WTC11 (cell line): ENCODE measurements around the gene FRMD4B. TPM values are rescaled to one million over a fixed set of nuclear protein-coding genes. Genes with fewer than 3 reads are reported as not detected.

Experiments used
- ATAC-seq: fragments of 200-7000 bp; cut with Tn5 transposase; 2 replicates; pipeline ENCODE4 v1.10.0; 2021; ENCODE audit warnings: mild to moderate bottlenecking, moderate library complexity
- CTCF ChIA-PET: fragments of 300-600 bp; sonication (Branson Sonifier 250); formaldehyde crosslinking; loops from one replicate; lab custom pipeline; 2021; ENCODE audit warnings: antibody characterized with exemption; lab: Charles Lee
- POLR2A ChIA-PET: fragments of 350-600 bp; sonication (Branson Sonifier 250); formaldehyde crosslinking; loops from one replicate; lab custom pipeline; 2021; ENCODE audit warnings: antibody characterized with exemption; lab: Charles Lee
- DNase-seq: peaks from one replicate; pipeline ENCODE4 v3.0.0; 2021; ENCODE audit warnings: low spot score
- H3K27ac Mint-ChIP-seq: 2 replicates; pipeline ENCODE4 v1.8.0; 2021; ENCODE audit warnings: mixed read lengths
- H3K27me3 Mint-ChIP-seq: 2 replicates; pipeline ENCODE4 v1.8.0; 2021; ENCODE audit warnings: low read depth, mild to moderate bottlenecking, moderate library complexity, mixed read lengths
- H3K36me3 Mint-ChIP-seq: 2 replicates; pipeline ENCODE4 v1.8.0; 2021; ENCODE audit warnings: mixed read lengths
- H3K4me1 Mint-ChIP-seq: 2 replicates; pipeline ENCODE4 v1.8.0; 2022; ENCODE audit warnings: mixed read lengths
- H3K4me3 Mint-ChIP-seq: 2 replicates; pipeline ENCODE4 v1.8.0; 2021; ENCODE audit warnings: mild to moderate bottlenecking, moderate library complexity, mixed read lengths
- H3K9me3 Mint-ChIP-seq: 2 replicates; pipeline ENCODE4 v1.8.0; 2021; ENCODE audit warnings: mixed read lengths
- AR ChIP-seq: fragments of 250-450 bp; sonication (Bioruptor Pico); IDR thresholded peaks from 2 replicates; pipeline ENCODE4 v1.9.0; 2021; ENCODE audit warnings: mild to moderate bottlenecking
- CREB1 ChIP-seq: sonication (generic); formaldehyde crosslinking; IDR thresholded peaks from 2 replicates; pipeline ENCODE4 v1.8.0; 2023; ENCODE audit warnings: mild to moderate bottlenecking, missing genetic modification reagents
- ESRRA ChIP-seq: sonication (generic); formaldehyde crosslinking; IDR thresholded peaks from 2 replicates; pipeline ENCODE4 v1.8.1; 2022; ENCODE audit warnings: mild to moderate bottlenecking, missing genetic modification reagents, borderline replicate concordance
- GRHL2 ChIP-seq: fragments of 250-450 bp; sonication (Bioruptor Pico); IDR thresholded peaks from 2 replicates; pipeline ENCODE4 v1.8.0; 2022; ENCODE audit warnings: mild to moderate bottlenecking, moderate library complexity; ENCODE audit not compliant: insufficient replicate concordance, severe bottlenecking
- GTF2I ChIP-seq: fragments of 250-450 bp; sonication (Bioruptor Pico); conservative IDR thresholded peaks from 2 replicates; pipeline ENCODE4 v1.4.0; 2021; ENCODE audit warnings: mild to moderate bottlenecking
- HMGXB4 ChIP-seq: sonication (generic); formaldehyde crosslinking; IDR thresholded peaks from 2 replicates; pipeline ENCODE4 v1.8.1; 2023; ENCODE audit warnings: mild to moderate bottlenecking, moderate library complexity, missing genetic modification reagents
- NFATC4 ChIP-seq: fragments of 250-450 bp; sonication (Bioruptor Pico); IDR thresholded peaks from 2 replicates; pipeline ENCODE4 v1.9.0; 2021; ENCODE audit warnings: mild to moderate bottlenecking
- NFE2L1 ChIP-seq: sonication (generic); formaldehyde crosslinking; IDR thresholded peaks from 2 replicates; pipeline ENCODE4 v1.8.1; 2023; ENCODE audit warnings: missing genetic modification reagents
- NFYB ChIP-seq: sonication (generic); formaldehyde crosslinking; conservative IDR thresholded peaks from 2 replicates; pipeline ENCODE4 v1.8.0; 2022; ENCODE audit warnings: low read depth, missing genetic modification reagents
- OVOL2 ChIP-seq: fragments of 250-450 bp; sonication (Bioruptor Pico); IDR thresholded peaks from 2 replicates; pipeline ENCODE4 v1.9.0; 2021; ENCODE audit warnings: mild to moderate bottlenecking, borderline replicate concordance
- RORB ChIP-seq: fragments of 250-450 bp; sonication (Bioruptor Pico); IDR thresholded peaks from 2 replicates; pipeline ENCODE4 v1.9.0; 2021; ENCODE audit warnings: mild to moderate bottlenecking
- SOX15 ChIP-seq: fragments of 250-450 bp; sonication (Bioruptor Pico); IDR thresholded peaks from 2 replicates; pipeline ENCODE4 v1.9.0; 2021; ENCODE audit warnings: mild to moderate bottlenecking
- TP53 ChIP-seq: sonication (generic); formaldehyde crosslinking; IDR thresholded peaks from 2 replicates; pipeline ENCODE4 v1.8.1; 2023; ENCODE audit warnings: mild to moderate bottlenecking, missing genetic modification reagents
- ZBTB43 ChIP-seq: sonication (generic); formaldehyde crosslinking; IDR thresholded peaks from 2 replicates; pipeline ENCODE4 v1.8.1; 2023; ENCODE audit warnings: mild to moderate bottlenecking, missing genetic modification reagents
- ZNF671 ChIP-seq: fragments of 250-450 bp; sonication (Bioruptor Pico); IDR thresholded peaks from 2 replicates; pipeline ENCODE4 v1.8.0; 2021; ENCODE audit warnings: mild to moderate bottlenecking
- total RNA-seq: library from RNA; stranded (reverse); gene quantifications from 3 replicates; pipeline ENCODE4 v1.2.3, GENCODE V29; 2021
- TF ChIP-seq, protein P1 (sequence below): fragments of 250-450 bp; sonication (Bioruptor Pico); conservative IDR thresholded peaks from 2 replicates; pipeline ENCODE4 v1.9.0; 2021; ENCODE audit warnings: mild to moderate bottlenecking
- TF ChIP-seq, protein P2 (sequence below): fragments of 250-450 bp; sonication (Bioruptor Pico); IDR thresholded peaks from 2 replicates; pipeline ENCODE4 v1.9.0; 2021; ENCODE audit warnings: mild to moderate bottlenecking
- TF ChIP-seq, protein P3 (sequence below): sonication (generic); formaldehyde crosslinking; IDR thresholded peaks from 2 replicates; pipeline ENCODE4 v1.8.0; 2022; ENCODE audit warnings: missing genetic modification reagents
- TF ChIP-seq, protein P4 (sequence below): sonication (generic); formaldehyde crosslinking; IDR thresholded peaks from 2 replicates; pipeline ENCODE4 v1.8.0; 2023; ENCODE audit warnings: missing genetic modification reagents, mild to moderate bottlenecking, borderline replicate concordance

Gene FRMD4B
- total RNA-seq, 1 experiment from 2014 or later = 6.7 TPM

DNA sequence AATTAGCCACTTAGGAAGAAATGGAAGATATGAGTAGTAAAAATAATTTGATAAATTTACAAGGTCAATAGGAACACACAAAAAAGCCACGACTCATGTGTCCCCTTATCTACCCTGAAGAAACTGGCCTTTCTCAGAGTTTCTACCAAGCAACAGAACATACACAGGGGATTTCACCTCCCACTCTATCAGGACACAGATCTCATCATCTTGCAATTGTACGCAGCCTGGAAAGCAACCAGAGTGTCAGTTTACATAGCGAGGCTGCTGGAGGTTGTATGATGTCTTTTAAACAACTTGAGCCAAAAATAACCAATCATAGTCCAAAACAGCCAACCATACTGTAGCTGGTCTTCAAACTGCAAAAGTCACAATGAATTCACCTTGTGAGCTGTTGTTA, 243.8 kb downstream of the FRMD4B start:
- peaks cover 93% of the 10 kb centered on the region for H3K27me3 Mint-ChIP-seq
- H3K9me3 Mint-ChIP-seq = no peaks in the 10 kb centered on the region
- H3K4me1 Mint-ChIP-seq = peaks cover 12% of the 10 kb centered on the region
- H3K36me3 Mint-ChIP-seq = no peaks in the 10 kb centered on the region
- DNase-seq (no peak), ATAC-seq (no peak)
- no peak overlapping the region for H3K4me3 Mint-ChIP-seq
- no peak overlapping the region for H3K27ac Mint-ChIP-seq
- POLR2A ChIA-PET = no interaction called here
- TF ChIP-seq AR (CRISPR knock-in tag) (no peak), GRHL2 (no peak), NFATC4 (CRISPR knock-in tag) (no peak), NFE2L1 (CRISPR knock-in tag) (no peak), CREB1 (CRISPR knock-in tag) (no peak), ZNF671 (CRISPR knock-in tag) (no peak), NFYB (CRISPR knock-in tag) (no peak), ESRRA (CRISPR knock-in tag) (no peak)
- TF ChIP-seq, protein P1, sequence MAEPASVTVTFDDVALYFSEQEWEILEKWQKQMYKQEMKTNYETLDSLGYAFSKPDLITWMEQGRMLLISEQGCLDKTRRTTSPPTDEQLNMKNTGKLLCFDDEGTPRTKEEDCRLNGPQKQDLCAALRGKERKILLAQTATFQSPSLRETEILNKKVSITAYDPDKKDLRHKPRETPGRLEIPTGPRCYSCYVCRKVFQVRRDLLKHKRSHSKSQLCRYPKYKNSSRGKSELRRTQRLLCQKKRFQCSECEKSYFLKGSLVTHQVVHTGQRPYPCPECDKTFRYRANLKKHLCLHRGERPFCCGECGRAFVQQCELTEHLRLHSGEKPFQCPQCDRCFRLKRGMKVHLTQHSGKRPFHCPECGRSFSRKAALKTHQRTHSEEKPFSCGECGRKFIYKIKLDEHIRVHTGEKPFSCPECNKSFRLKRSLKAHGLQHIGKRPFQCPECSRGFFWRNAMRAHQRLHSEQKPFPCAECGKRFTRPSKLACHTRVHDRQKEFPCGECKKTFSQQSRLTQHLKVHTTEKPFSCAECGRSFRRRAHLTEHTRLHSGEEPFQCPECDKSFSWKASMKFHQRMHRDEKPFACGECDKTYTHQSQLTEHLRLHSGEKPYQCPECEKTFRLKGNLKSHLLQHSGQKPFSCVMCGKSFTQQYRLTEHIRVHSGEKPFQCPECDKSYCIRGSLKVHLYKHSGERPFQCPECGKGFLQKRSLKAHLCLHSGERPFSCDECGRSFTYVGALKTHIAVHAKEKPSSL (CRISPR knock-in tag) = no peak
- TF ChIP-seq, protein P2, sequence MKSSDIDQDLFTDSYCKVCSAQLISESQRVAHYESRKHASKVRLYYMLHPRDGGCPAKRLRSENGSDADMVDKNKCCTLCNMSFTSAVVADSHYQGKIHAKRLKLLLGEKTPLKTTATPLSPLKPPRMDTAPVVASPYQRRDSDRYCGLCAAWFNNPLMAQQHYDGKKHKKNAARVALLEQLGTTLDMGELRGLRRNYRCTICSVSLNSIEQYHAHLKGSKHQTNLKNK = no peak
- CTCF ChIA-PET = interaction anchor here (0.8 kb wide), 1 partner anchor 21 kb away, joined by 3 read pairs; no protein-coding TSS in a partner anchor

- no peak for ATAC-seq
- Mint-ChIP-seq H3K36me3 (no peaks in the 10 kb centered on the region), H3K4me3 (no peak overlapping the region), H3K27ac (no peak overlapping the region), H3K4me1 (peaks cover 12% of the 10 kb centered on the region), H3K9me3 (no peaks in the 10 kb centered on the region), H3K27me3 (peaks cover 86% of the 10 kb centered on the region)
- CTCF ChIA-PET = no interaction called here
- no peak for DNase-seq
- POLR2A ChIA-PET = no interaction called here
- no peak for TF ChIP-seq GTF2I (CRISPR knock-in tag)
- no peak for TF ChIP-seq RORB (CRISPR knock-in tag)
- no peak for TF ChIP-seq OVOL2 (CRISPR knock-in tag)
- TF ChIP-seq HMGXB4 (CRISPR knock-in tag) = no peak
- TF ChIP-seq TP53 (CRISPR knock-in tag) = no peak
- TF ChIP-seq, protein P3, sequence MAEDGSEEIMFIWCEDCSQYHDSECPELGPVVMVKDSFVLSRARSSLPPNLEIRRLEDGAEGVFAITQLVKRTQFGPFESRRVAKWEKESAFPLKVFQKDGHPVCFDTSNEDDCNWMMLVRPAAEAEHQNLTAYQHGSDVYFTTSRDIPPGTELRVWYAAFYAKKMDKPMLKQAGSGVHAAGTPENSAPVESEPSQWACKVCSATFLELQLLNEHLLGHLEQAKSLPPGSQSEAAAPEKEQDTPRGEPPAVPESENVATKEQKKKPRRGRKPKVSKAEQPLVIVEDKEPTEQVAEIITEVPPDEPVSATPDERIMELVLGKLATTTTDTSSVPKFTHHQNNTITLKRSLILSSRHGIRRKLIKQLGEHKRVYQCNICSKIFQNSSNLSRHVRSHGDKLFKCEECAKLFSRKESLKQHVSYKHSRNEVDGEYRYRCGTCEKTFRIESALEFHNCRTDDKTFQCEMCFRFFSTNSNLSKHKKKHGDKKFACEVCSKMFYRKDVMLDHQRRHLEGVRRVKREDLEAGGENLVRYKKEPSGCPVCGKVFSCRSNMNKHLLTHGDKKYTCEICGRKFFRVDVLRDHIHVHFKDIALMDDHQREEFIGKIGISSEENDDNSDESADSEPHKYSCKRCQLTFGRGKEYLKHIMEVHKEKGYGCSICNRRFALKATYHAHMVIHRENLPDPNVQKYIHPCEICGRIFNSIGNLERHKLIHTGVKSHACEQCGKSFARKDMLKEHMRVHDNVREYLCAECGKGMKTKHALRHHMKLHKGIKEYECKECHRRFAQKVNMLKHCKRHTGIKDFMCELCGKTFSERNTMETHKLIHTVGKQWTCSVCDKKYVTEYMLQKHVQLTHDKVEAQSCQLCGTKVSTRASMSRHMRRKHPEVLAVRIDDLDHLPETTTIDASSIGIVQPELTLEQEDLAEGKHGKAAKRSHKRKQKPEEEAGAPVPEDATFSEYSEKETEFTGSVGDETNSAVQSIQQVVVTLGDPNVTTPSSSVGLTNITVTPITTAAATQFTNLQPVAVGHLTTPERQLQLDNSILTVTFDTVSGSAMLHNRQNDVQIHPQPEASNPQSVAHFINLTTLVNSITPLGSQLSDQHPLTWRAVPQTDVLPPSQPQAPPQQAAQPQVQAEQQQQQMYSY = no peak
- TF ChIP-seq, protein P4, sequence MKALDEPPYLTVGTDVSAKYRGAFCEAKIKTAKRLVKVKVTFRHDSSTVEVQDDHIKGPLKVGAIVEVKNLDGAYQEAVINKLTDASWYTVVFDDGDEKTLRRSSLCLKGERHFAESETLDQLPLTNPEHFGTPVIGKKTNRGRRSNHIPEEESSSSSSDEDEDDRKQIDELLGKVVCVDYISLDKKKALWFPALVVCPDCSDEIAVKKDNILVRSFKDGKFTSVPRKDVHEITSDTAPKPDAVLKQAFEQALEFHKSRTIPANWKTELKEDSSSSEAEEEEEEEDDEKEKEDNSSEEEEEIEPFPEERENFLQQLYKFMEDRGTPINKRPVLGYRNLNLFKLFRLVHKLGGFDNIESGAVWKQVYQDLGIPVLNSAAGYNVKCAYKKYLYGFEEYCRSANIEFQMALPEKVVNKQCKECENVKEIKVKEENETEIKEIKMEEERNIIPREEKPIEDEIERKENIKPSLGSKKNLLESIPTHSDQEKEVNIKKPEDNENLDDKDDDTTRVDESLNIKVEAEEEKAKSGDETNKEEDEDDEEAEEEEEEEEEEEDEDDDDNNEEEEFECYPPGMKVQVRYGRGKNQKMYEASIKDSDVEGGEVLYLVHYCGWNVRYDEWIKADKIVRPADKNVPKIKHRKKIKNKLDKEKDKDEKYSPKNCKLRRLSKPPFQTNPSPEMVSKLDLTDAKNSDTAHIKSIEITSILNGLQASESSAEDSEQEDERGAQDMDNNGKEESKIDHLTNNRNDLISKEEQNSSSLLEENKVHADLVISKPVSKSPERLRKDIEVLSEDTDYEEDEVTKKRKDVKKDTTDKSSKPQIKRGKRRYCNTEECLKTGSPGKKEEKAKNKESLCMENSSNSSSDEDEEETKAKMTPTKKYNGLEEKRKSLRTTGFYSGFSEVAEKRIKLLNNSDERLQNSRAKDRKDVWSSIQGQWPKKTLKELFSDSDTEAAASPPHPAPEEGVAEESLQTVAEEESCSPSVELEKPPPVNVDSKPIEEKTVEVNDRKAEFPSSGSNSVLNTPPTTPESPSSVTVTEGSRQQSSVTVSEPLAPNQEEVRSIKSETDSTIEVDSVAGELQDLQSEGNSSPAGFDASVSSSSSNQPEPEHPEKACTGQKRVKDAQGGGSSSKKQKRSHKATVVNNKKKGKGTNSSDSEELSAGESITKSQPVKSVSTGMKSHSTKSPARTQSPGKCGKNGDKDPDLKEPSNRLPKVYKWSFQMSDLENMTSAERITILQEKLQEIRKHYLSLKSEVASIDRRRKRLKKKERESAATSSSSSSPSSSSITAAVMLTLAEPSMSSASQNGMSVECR = no peak
- TF ChIP-seq SOX15 (CRISPR knock-in tag) = no peak
- TF ChIP-seq ZBTB43 (CRISPR knock-in tag) = no peak
Measured at GRCh38 chr3:69141313-69141712, 244.6 kb downstream of the FRMD4B start.
